Caco-2 (cell line): ENCODE data around the gene RPL23. TPM values are rescaled to one million over a fixed set of nuclear protein-coding genes. Genes with fewer than 3 reads are reported as not detected.

Source experiments
- BruUV-seq: library from RNA; stranded (reverse); fragments of 400-500 nt; replicated peaks from 2 replicates; lab custom pipeline; 2021; lab: Mats Ljungman, UMichigan
- CTCF ChIA-PET: fragments of 300-600 bp; sonication (Branson Sonifier 250); formaldehyde crosslinking; loops from one replicate; lab custom pipeline; 2022; ENCODE audit warnings: antibody characterized with exemption; lab: Charles Lee
- POLR2A ChIA-PET: fragments of 300-600 bp; sonication (Branson Sonifier 250); formaldehyde crosslinking; loops from one replicate; lab custom pipeline; 2022; ENCODE audit warnings: antibody characterized with exemption; lab: Charles Lee
- DNase-seq, 2 experiments: peaks; one replicate each; pipeline versions ENCODE4 v3.0.0 to v3.0.0-alpha.2; 2020 to 2022
- H3K27me3 ChIP-seq: replicated peaks from 2 replicates; pipeline ENCODE4 v1.6.0; 2011; ENCODE audit warnings: low read length; ENCODE audit not compliant: control insufficient read depth, insufficient read depth
- H3K36me3 ChIP-seq: 2 replicates; pipeline ENCODE4 v1.5.1; 2011; ENCODE audit warnings: low read length; ENCODE audit not compliant: control insufficient read depth, insufficient read depth
- H3K4me1 ChIP-seq: fragments of 250-450 bp; sonication (Bioruptor Pico); 2 replicates; pipeline ENCODE4 v1.5.1; 2020; ENCODE audit warnings: mild to moderate bottlenecking
- H3K4me3 ChIP-seq: 2 replicates; pipeline ENCODE4 v1.5.1; 2011; ENCODE audit warnings: low read depth, mild to moderate bottlenecking, control low read depth, low read length
- H3K9me3 ChIP-seq: fragments of 250-450 bp; sonication (Bioruptor Pico); 2 replicates; pipeline ENCODE4 v1.5.1; 2020; ENCODE audit warnings: mild to moderate bottlenecking, moderate library complexity
- H3K27ac Mint-ChIP-seq: one replicate; pipeline ENCODE4 v1.8.0; 2022; ENCODE audit warnings: mixed read lengths; ENCODE audit not compliant: unreplicated experiment
- H3K27me3 Mint-ChIP-seq: one replicate; pipeline ENCODE4 v1.8.0; 2022; ENCODE audit warnings: mixed read lengths; ENCODE audit not compliant: insufficient read depth, unreplicated experiment
- H3K36me3 Mint-ChIP-seq: one replicate; pipeline ENCODE4 v1.8.0; 2022; ENCODE audit warnings: mild to moderate bottlenecking, mixed read lengths; ENCODE audit not compliant: insufficient read depth, unreplicated experiment
- H3K4me1 Mint-ChIP-seq: one replicate; pipeline ENCODE4 v1.8.0; 2022; ENCODE audit warnings: low read depth, mixed read lengths; ENCODE audit not compliant: unreplicated experiment
- H3K4me3 Mint-ChIP-seq: one replicate; pipeline ENCODE4 v1.8.0; 2022; ENCODE audit warnings: mild to moderate bottlenecking, moderate library complexity, mixed read lengths; ENCODE audit not compliant: unreplicated experiment
- H3K9me3 Mint-ChIP-seq: one replicate; pipeline ENCODE4 v1.8.0; 2022; ENCODE audit warnings: mixed read lengths; ENCODE audit not compliant: unreplicated experiment
- intact Hi-C: fragments of 100-400 bp; cut with micrococcal nuclease; formaldehyde crosslinking; loops from one replicate; pipeline ENCODE4 v1.10.0; 2022; ENCODE audit not compliant: unreplicated experiment
- total RNA-seq: library from RNA; stranded (reverse); gene quantifications from 2 replicates; pipeline ENCODE4 v1.2.3, GENCODE V29; 2022
- TF ChIP-seq, protein P1 (sequence below), 2 experiments: fragments of 200-600 bp in 1 of 2; IDR thresholded peaks; 1 replicate in 1 of 2; 2 replicates in 1 of 2; pipeline versions ENCODE4 v1.5.1 to v1.8.0; 2011 to 2022; ENCODE audit warnings: antibody characterized with exemption in 1 of 2, control low read depth in 1 of 2, inconsistent platforms in 1 of 2, low read depth in 1 of 2, low read length in 1 of 2, mild to moderate bottlenecking in 1 of 2, moderate library complexity in 1 of 2; ENCODE audit not compliant: insufficient read depth in 1 of 2, severe bottlenecking in 1 of 2, unreplicated experiment in 1 of 2

The RPL23 gene
- total RNA-seq, 1 experiment from 2014 or later = 2,216 TPM

DNA sequence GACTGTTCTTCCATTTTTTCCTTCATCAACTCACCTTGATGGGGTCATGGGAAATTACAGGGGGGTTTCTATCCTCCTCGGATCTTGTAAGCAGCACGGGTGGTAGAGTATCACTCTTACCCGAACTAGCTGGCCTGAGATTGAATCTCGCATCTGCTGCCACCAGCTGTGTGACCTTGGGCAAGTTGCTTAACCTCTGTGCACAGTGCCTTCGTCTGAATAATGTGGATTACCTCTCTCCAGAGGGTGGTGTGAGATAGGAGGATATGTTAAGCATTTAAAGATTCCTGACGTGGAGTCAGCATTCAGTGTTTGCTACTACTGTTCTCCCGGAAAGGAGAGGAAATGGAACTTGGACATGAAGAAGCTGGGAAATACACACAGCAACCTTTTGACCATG, 40.8 kb upstream of the RPL23 start:
- Mint-ChIP-seq H3K27me3 (no peaks in the 10 kb centered on the region), H3K4me3 (no peak overlapping the region), H3K36me3 (peaks cover 78% of the 10 kb centered on the region), H3K4me1 (peaks cover 13% of the 10 kb centered on the region), H3K27ac (no peak overlapping the region), H3K9me3 (no peaks in the 10 kb centered on the region)
- Histone ChIP-seq H3K36me3 (peaks cover 3% of the 10 kb centered on the region), H3K9me3 (no peaks in the 10 kb centered on the region), H3K27me3 (no peaks in the 10 kb centered on the region), H3K4me3 (no peak overlapping the region), H3K4me1 (peaks cover 12% of the 10 kb centered on the region)
- POLR2A ChIA-PET = interaction anchor here (0.6 kb wide), 1 partner anchor 8 kb away, joined by 7 read pairs; no protein-coding TSS in a partner anchor
- no peak for DNase-seq
- CTCF ChIA-PET = no interaction called here
- no TSS peak for BruUV-seq
- intact Hi-C loops = no loop called here
- TF ChIP-seq, protein P1, sequence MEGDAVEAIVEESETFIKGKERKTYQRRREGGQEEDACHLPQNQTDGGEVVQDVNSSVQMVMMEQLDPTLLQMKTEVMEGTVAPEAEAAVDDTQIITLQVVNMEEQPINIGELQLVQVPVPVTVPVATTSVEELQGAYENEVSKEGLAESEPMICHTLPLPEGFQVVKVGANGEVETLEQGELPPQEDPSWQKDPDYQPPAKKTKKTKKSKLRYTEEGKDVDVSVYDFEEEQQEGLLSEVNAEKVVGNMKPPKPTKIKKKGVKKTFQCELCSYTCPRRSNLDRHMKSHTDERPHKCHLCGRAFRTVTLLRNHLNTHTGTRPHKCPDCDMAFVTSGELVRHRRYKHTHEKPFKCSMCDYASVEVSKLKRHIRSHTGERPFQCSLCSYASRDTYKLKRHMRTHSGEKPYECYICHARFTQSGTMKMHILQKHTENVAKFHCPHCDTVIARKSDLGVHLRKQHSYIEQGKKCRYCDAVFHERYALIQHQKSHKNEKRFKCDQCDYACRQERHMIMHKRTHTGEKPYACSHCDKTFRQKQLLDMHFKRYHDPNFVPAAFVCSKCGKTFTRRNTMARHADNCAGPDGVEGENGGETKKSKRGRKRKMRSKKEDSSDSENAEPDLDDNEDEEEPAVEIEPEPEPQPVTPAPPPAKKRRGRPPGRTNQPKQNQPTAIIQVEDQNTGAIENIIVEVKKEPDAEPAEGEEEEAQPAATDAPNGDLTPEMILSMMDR (IDR thresholded peaks at IDR 0.05; ENCODE audit: insufficient read depth in 1 of 2, low read depth in 1 of 2, low read length in 1 of 2, severe bottlenecking in 1 of 2, unreplicated experiment in 1 of 2) = no peak

DNA sequence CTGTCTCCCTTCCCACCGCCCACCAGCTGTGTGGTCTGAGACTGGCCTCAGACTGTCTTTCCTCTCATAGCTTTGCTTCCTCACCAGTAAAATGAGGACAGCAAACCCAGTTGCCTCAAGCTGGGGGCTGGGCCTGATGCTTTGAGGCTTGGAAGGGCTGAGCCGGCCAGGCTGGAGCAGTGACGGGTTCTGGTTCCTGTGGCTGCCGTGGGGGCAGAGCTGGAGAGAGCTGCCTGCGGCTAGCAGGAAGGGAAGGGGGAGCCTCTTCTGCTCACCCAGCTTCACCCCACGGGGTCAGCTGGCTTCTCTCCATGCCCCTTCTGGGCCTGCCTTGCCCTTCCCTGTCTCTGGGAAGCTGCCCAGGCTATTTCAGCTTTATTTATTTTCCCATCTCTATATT, 40.1 kb upstream of the RPL23 start:
- intact Hi-C loops = no loop called here
- ChIA-PET POLR2A (no interaction called here), CTCF (no interaction called here)
- peaks cover 12% of the 10 kb centered on the region for H3K4me1 ChIP-seq
- Mint-ChIP-seq H3K4me1 (peaks cover 9% of the 10 kb centered on the region), H3K9me3 (no peaks in the 10 kb centered on the region), H3K36me3 (peaks cover 78% of the 10 kb centered on the region), H3K27me3 (no peaks in the 10 kb centered on the region), H3K27ac (no peak overlapping the region), H3K4me3 (no peak overlapping the region)
- no peaks in the 10 kb centered on the region for H3K27me3 ChIP-seq
- H3K36me3 ChIP-seq = peaks cover 3% of the 10 kb centered on the region
- no TSS peak for BruUV-seq
- DNase-seq = no peak
- TF ChIP-seq, protein P1 (IDR thresholded peaks at IDR 0.05; ENCODE audit: insufficient read depth in 1 of 2, low read depth in 1 of 2, low read length in 1 of 2, severe bottlenecking in 1 of 2, unreplicated experiment in 1 of 2) = no peak
- H3K9me3 ChIP-seq = no peaks in the 10 kb centered on the region
- no peak overlapping the region for H3K4me3 ChIP-seq

DNA sequence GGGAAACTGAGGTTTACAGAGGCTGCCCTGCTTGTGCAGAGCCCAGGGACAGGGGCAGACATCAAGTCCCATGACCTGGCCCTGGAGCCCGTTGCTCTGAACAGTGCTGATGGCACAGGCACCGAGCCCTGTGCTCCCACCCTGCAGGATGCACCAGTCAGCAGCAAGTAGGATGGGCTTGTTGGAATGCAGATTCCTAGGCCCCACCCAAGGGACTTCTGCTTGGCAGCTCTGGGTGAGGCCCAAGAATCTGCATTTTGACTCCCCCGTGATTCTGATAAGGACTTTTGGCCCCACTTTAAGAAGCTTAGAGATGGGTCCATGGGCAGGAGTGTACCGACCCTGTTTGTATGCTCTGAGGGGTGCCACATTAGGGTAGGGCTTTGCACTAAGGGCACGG, 39.6 kb upstream of the RPL23 start:
- intact Hi-C loops = no loop called here
- ChIA-PET POLR2A (no interaction called here), CTCF (no interaction called here)
- H3K27me3 ChIP-seq = no peaks in the 10 kb centered on the region
- Mint-ChIP-seq H3K4me1 (peaks cover 4% of the 10 kb centered on the region), H3K27ac (no peak overlapping the region), H3K4me3 (no peak overlapping the region), H3K27me3 (no peaks in the 10 kb centered on the region), H3K9me3 (no peaks in the 10 kb centered on the region), H3K36me3 (peaks cover 75% of the 10 kb centered on the region)
- H3K9me3 ChIP-seq = no peaks in the 10 kb centered on the region
- TF ChIP-seq, protein P1 (IDR thresholded peaks at IDR 0.05; ENCODE audit: insufficient read depth in 1 of 2, low read depth in 1 of 2, low read length in 1 of 2, severe bottlenecking in 1 of 2, unreplicated experiment in 1 of 2) = no peak
- no peak overlapping the region for H3K4me3 ChIP-seq
- peaks cover 3% of the 10 kb centered on the region for H3K36me3 ChIP-seq
- H3K4me1 ChIP-seq = peaks cover 7% of the 10 kb centered on the region
- no TSS peak for BruUV-seq
- DNase-seq = no peak
